ENCODE measurements around the gene ACSBG1.

GRCh38 chr15:78224023-78224411 is 10.3 kb downstream of the ACSBG1 start:
- TF ChIP-seq CTCF (IDR thresholded peaks at IDR 0.05; ENCODE audit: insufficient read depth, low read length, poor library complexity, severe bottlenecking), result no peak
- no peak for TF ChIP-seq EZH2phosphoT487 (conservative IDR thresholded peaks at IDR 0.05; ENCODE audit: low read length)

Measured in SU-DHL-6 (cell line).